BLaER1 treated with 17β-estradiol and CSF1 and Interleukin-3, amounts not matched to agents 10 nM and 100 nM (cell line): Measurements from ENCODE around the gene TSPAN14.

Experiments used
- H3K27ac ChIP-seq, 11 experiments: shearing (Covaris generic); formaldehyde crosslinking; 2 replicates each; pipeline ENCODE4 v1.8.1; 2022
- H3K27me3 ChIP-seq, 11 experiments: shearing (Covaris generic); formaldehyde crosslinking; 2 replicates each; pipeline ENCODE4 v1.8.1; 2022
- H3K36me3 ChIP-seq, 11 experiments: shearing (Covaris generic); formaldehyde crosslinking; 2 replicates each; pipeline ENCODE4 v1.8.1; 2022
- H3K4me1 ChIP-seq, 10 experiments: shearing (Covaris generic); formaldehyde crosslinking; 2 replicates each; pipeline ENCODE4 v1.8.1; 2022
- H3K4me2 ChIP-seq, 11 experiments: shearing (Covaris generic); formaldehyde crosslinking; 2 replicates each; pipeline ENCODE4 v1.8.1; 2022
- H3K4me3 ChIP-seq, 10 experiments: shearing (Covaris generic); formaldehyde crosslinking; 2 replicates each; pipeline ENCODE4 v1.8.1; 2022
- H3K9ac ChIP-seq, 11 experiments: shearing (Covaris generic); formaldehyde crosslinking; 2 replicates each; pipeline ENCODE4 v1.8.1; 2022
- H3K9me3 ChIP-seq, 11 experiments: shearing (Covaris generic); formaldehyde crosslinking; replicated peaks in 1 of 11; 2 replicates each; pipeline ENCODE4 v1.8.1; 2022
- H4K20me1 ChIP-seq, 11 experiments: shearing (Covaris generic); formaldehyde crosslinking; 2 replicates each; pipeline ENCODE4 v1.8.1; 2022
- Cebpa-rat ChIP-seq, 11 experiments: shearing (Covaris generic); IDR thresholded peaks; 2 replicates each; pipeline ENCODE4 v1.8.1; 2022

The TSPAN14 gene

GRCh38 chr10:80504897-80505465, 50.9 kb downstream of the TSPAN14 start:
- H4K20me1 ChIP-seq = peaks cover 32 to 87% (median 70%) of the 10 kb centered on the region in 11 experiments
- H3K27me3 ChIP-seq = no peaks in the 10 kb centered on the region
- peaks cover 37 to 83% (median 67%) of the 10 kb centered on the region in 11 experiments; a peak in 21 of 22 replicates for H3K36me3 ChIP-seq
- peak overlapping the region; percentile 72 to 87 (median 82) for H3K9ac ChIP-seq
- no peak for TF ChIP-seq Cebpa-rat (IDR thresholded peaks at IDR 0.05)
- H3K27ac ChIP-seq = peak overlapping the region; percentile 85 to 97 (median 93)
- H3K4me2 ChIP-seq = peak overlapping the region; percentile 90 to 99 (median 96)
- no peaks in the 10 kb centered on the region for H3K9me3 ChIP-seq
- H3K4me3 ChIP-seq = peak overlapping the region in 6 of 10 experiments; percentile 3 to 54 (median 31); a peak in 9 of 20 replicates
- H3K4me1 ChIP-seq = peaks cover 100% of the 10 kb centered on the region in 10 experiments

- Histone ChIP-seq H3K9ac (peak overlapping the region; percentile 72 to 87 (median 82)), H3K4me2 (peak overlapping the region; percentile 90 to 99 (median 96)), H3K4me1 (peaks cover 100% of the 10 kb centered on the region in 10 experiments), H3K36me3 (peaks cover 47 to 88% (median 78%) of the 10 kb centered on the region in 11 experiments; a peak in 21 of 22 replicates), H3K9me3 (no peaks in the 10 kb centered on the region), H4K20me1 (peaks cover 44 to 95% (median 80%) of the 10 kb centered on the region in 11 experiments), H3K27ac (peak overlapping the region; percentile 11 to 97 (median 93); a peak in 21 of 22 replicates), H3K4me3 (peak overlapping the region in 3 of 10 experiments; percentile 8 to 33 (median 12); a peak in 4 of 20 replicates), H3K27me3 (no peaks in the 10 kb centered on the region)
- no peak for TF ChIP-seq Cebpa-rat (IDR thresholded peaks at IDR 0.05)
Observed at GRCh38 chr10:80506189-80506575, 52.1 kb downstream of the TSPAN14 start.

GRCh38 chr10:80506836-80507487, 52.9 kb downstream of the TSPAN14 start:
- no peaks in the 10 kb centered on the region for H3K27me3 ChIP-seq
- no peak for TF ChIP-seq Cebpa-rat (IDR thresholded peaks at IDR 0.05)
- H3K36me3 ChIP-seq = peaks cover 55 to 88% (median 78%) of the 10 kb centered on the region in 11 experiments
- peaks cover 100% of the 10 kb centered on the region in 10 experiments for H3K4me1 ChIP-seq
- peaks cover 51 to 95% (median 82%) of the 10 kb centered on the region in 11 experiments for H4K20me1 ChIP-seq
- peak overlapping the region; percentile 90 to 99 (median 96) for H3K4me2 ChIP-seq
- no peaks in the 10 kb centered on the region for H3K9me3 ChIP-seq
- peak overlapping the region; percentile 11 to 97 (median 93); a peak in 21 of 22 replicates for H3K27ac ChIP-seq
- H3K9ac ChIP-seq = peak overlapping the region; percentile 72 to 87 (median 82); a peak in 21 of 22 replicates
- peak overlapping the region in 7 of 10 experiments; percentile 3 to 38 (median 22); a peak in 8 of 20 replicates for H3K4me3 ChIP-seq

GRCh38 chr10:80509108-80509402, 54.9 kb downstream of the TSPAN14 start:
- Histone ChIP-seq H3K9me3 (no peaks in the 10 kb centered on the region), H3K27ac (peak overlapping the region; percentile 18 to 97 (median 79); a peak in 20 of 22 replicates), H3K4me2 (peak overlapping the region; percentile 90 to 99 (median 96)), H3K27me3 (no peaks in the 10 kb centered on the region), H4K20me1 (peaks cover 62 to 97% (median 86%) of the 10 kb centered on the region in 11 experiments), H3K4me3 (peak overlapping the region in 8 of 10 experiments; percentile 18 to 50 (median 38); a peak in 15 of 20 replicates), H3K4me1 (peaks cover 99 to 100% (median 100%) of the 10 kb centered on the region in 10 experiments), H3K9ac (peak overlapping the region; percentile 4 to 77 (median 54); a peak in 21 of 22 replicates), H3K36me3 (peaks cover 73 to 95% (median 90%) of the 10 kb centered on the region in 11 experiments)
- no peak for TF ChIP-seq Cebpa-rat (IDR thresholded peaks at IDR 0.05)

- no peaks in the 10 kb centered on the region for H3K27me3 ChIP-seq
- peaks cover 62 to 99% (median 86%) of the 10 kb centered on the region in 11 experiments for H4K20me1 ChIP-seq
- peak overlapping the region in 8 of 10 experiments; percentile 18 to 50 (median 38); a peak in 14 of 20 replicates for H3K4me3 ChIP-seq
- no peaks in the 10 kb centered on the region for H3K9me3 ChIP-seq
- H3K27ac ChIP-seq = peak overlapping the region; percentile 18 to 97 (median 79); a peak in 21 of 22 replicates
- H3K4me1 ChIP-seq = peaks cover 99 to 100% (median 100%) of the 10 kb centered on the region in 10 experiments
- H3K36me3 ChIP-seq = peaks cover 78 to 98% (median 93%) of the 10 kb centered on the region in 11 experiments
- 0 out of 22 replicates have a peak, but pooled peaks of 1 of the 11 experiments have one; percentile 57 for TF ChIP-seq Cebpa-rat (IDR thresholded peaks at IDR 0.05)
- peak overlapping the region; percentile 4 to 77 (median 54); a peak in 21 of 22 replicates for H3K9ac ChIP-seq
- peak overlapping the region; percentile 90 to 99 (median 96) for H3K4me2 ChIP-seq
Observed at GRCh38 chr10:80509403-80510161, 55.5 kb downstream of the TSPAN14 start.

GRCh38 chr10:80512031-80512526, 58.0 kb downstream of the TSPAN14 start:
- peaks cover 99 to 100% (median 100%) of the 10 kb centered on the region in 10 experiments for H3K4me1 ChIP-seq
- peaks cover 86 to 100% (median 97%) of the 10 kb centered on the region in 11 experiments for H3K36me3 ChIP-seq
- H3K27me3 ChIP-seq = no peaks in the 10 kb centered on the region
- no peaks in the 10 kb centered on the region for H3K9me3 ChIP-seq
- peak overlapping the region in 2 of 11 experiments; percentile 80 to 94; a peak in 2 of 22 replicates for H3K27ac ChIP-seq
- H4K20me1 ChIP-seq = peaks cover 43 to 100% (median 93%) of the 10 kb centered on the region in 11 experiments
- no peak overlapping the region for H3K9ac ChIP-seq
- no peak for TF ChIP-seq Cebpa-rat (IDR thresholded peaks at IDR 0.05)
- no peak overlapping the region for H3K4me3 ChIP-seq
- peak overlapping the region in 10 of 11 experiments; percentile 0 to 98 (median 22); a peak in 11 of 22 replicates for H3K4me2 ChIP-seq

- Histone ChIP-seq H3K4me1 (peaks cover 99 to 100% (median 100%) of the 10 kb centered on the region in 10 experiments), H3K9ac (peak overlapping the region in 4 of 11 experiments; percentile 6 to 22 (median 12); a peak in 4 of 22 replicates), H3K4me3 (no peak overlapping the region), H4K20me1 (peaks cover 35 to 100% (median 96%) of the 10 kb centered on the region in 11 experiments), H3K27ac (no peak overlapping the region), H3K4me2 (peak overlapping the region; percentile 1 to 98 (median 91); a peak in 14 of 22 replicates), H3K36me3 (peaks cover 88 to 100% (median 99%) of the 10 kb centered on the region in 11 experiments), H3K27me3 (no peaks in the 10 kb centered on the region), H3K9me3 (no peaks in the 10 kb centered on the region)
- TF ChIP-seq Cebpa-rat (IDR thresholded peaks at IDR 0.05) = no peak
Observed at GRCh38 chr10:80513106-80513505, 59.0 kb downstream of the TSPAN14 start.

- H3K4me2 ChIP-seq = peak overlapping the region; percentile 91 to 98 (median 94)
- peaks cover 42 to 100% (median 98%) of the 10 kb centered on the region in 11 experiments for H4K20me1 ChIP-seq
- peak overlapping the region in 2 of 11 experiments; percentile 20 to 34; a peak in 2 of 22 replicates for H3K27ac ChIP-seq
- no peak overlapping the region; a peak in 1 of 20 replicates for H3K4me3 ChIP-seq
- peak overlapping the region in 10 of 11 experiments; percentile 32 to 66 (median 47); a peak in 16 of 22 replicates for H3K9ac ChIP-seq
- H3K9me3 ChIP-seq = no peaks in the 10 kb centered on the region
- H3K4me1 ChIP-seq = peaks cover 99 to 100% (median 100%) of the 10 kb centered on the region in 10 experiments
- peaks cover 87 to 100% (median 98%) of the 10 kb centered on the region in 11 experiments for H3K36me3 ChIP-seq
- no peak for TF ChIP-seq Cebpa-rat (IDR thresholded peaks at IDR 0.05)
- H3K27me3 ChIP-seq = no peaks in the 10 kb centered on the region
Observed at GRCh38 chr10:80515511-80515910, 61.4 kb downstream of the TSPAN14 start.
